ENCODE data around the gene ARPIN.

The ARPIN gene

DNA sequence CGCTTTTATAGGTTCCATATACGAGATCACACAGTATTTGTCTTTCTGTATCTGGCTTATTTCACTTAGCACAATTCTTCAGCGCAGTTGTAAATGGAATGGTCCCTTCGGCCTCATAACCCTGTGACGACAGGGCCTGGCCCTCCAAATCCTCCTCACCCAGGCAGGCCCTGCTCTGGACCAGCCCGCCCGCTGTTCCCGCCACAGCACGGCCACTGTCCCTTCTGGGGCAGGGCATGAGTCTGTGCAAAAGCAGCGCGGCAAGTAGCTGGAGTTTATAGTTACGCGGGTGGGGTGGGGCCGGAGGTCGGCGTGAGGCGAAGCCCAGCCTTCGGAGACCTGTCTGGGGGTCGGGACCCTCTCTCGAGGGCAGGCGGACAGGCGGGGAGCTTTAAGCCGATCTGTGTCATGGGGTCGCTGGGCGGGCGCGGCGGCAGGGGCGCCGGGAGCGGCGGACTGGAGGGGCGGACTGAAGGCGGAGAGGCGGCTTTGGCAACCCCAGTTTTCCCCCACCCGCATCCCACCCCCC is 543 bp downstream of the ARPIN start:
- no peaks in the 10 kb centered on the region for H3K36me3 ChIP-seq (ENCODE audit: control insufficient read depth, low read length)
- no peak overlapping the region for H3K4me3 ChIP-seq (ENCODE audit: low read length)
- TF ChIP-seq EZH2phosphoT487 (IDR thresholded peaks at IDR 0.05; ENCODE audit: borderline replicate concordance, low read length) (no peak), CTCF (IDR thresholded peaks at IDR 0.05; ENCODE audit: low read depth, low read length, poor library complexity, severe bottlenecking) (no peak)
- no peaks in the 10 kb centered on the region for H3K9me3 ChIP-seq (ENCODE audit: control insufficient read depth, insufficient read depth, low read length)
- no peaks in the 10 kb centered on the region for H4K20me1 ChIP-seq (ENCODE audit: control insufficient read depth, insufficient read depth, low read depth, low read length)
- no peak overlapping the region for H3K27ac ChIP-seq (ENCODE audit: low read depth, low read length)
- no peaks in the 10 kb centered on the region for H3K79me2 ChIP-seq (ENCODE audit: control insufficient read depth, low read length)
- H3K4me1 ChIP-seq (ENCODE audit: control insufficient read depth, low read length): peaks cover 3% of the 10 kb centered on the region; the same call in 1 of the 2 replicates
- H3K4me2 ChIP-seq (ENCODE audit: low read length): no peak overlapping the region
- H3K9me2 ChIP-seq (replicated peaks; ENCODE audit: control insufficient read depth, low read length): no peaks in the 10 kb centered on the region
- no peaks in the 10 kb centered on the region for H3F3A ChIP-seq (ENCODE audit: control insufficient read depth, insufficient read depth)
- H3K27me3 ChIP-seq (ENCODE audit: control insufficient read depth, low read length): peaks cover 21% of the 10 kb centered on the region

- H3K4me3 ChIP-seq (ENCODE audit: low read length): no peak overlapping the region
These were observed 1.7 kb downstream of the ARPIN start for GRCh38 chr15:89910891-89911626.

DNA sequence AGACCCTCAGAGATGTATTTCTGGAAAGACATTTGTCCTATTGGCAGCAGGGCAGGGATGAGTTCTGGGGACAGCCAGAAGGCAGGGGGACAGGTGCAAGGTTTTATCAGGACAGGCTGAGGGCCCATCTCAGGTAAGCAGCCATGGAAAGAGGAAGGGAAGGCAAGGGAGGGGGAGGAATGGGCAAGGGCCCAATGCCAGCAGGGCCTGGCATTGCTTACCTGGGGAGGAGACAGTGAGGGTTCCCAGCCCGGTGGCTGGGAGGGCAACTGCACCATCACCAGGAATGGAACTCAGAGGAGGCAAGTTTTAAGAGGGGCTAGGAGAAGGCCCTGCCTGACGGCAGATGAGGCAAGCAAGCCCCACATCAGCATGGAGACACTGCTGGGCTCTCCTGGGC is 3.1 kb downstream of the ARPIN start:
- Histone ChIP-seq H3K9me3 (ENCODE audit: control insufficient read depth, insufficient read depth, low read length) (no peaks in the 10 kb centered on the region), H3K27ac (ENCODE audit: low read depth, low read length) (no peak overlapping the region), H3K9me2 (replicated peaks; ENCODE audit: control insufficient read depth, low read length) (no peaks in the 10 kb centered on the region), H3K36me3 (ENCODE audit: control insufficient read depth, low read length) (no peaks in the 10 kb centered on the region), H4K20me1 (ENCODE audit: control insufficient read depth, insufficient read depth, low read depth, low read length) (no peaks in the 10 kb centered on the region), H3K4me3 (ENCODE audit: low read length) (no peak overlapping the region), H3K4me2 (ENCODE audit: low read length) (no peak overlapping the region), H3K27me3 (ENCODE audit: control insufficient read depth, low read length) (peaks cover 18% of the 10 kb centered on the region), H3K4me1 (ENCODE audit: control insufficient read depth, low read length) (peaks cover 3% of the 10 kb centered on the region; the same call in 1 of the 2 replicates), H3F3A (ENCODE audit: control insufficient read depth, insufficient read depth) (no peaks in the 10 kb centered on the region), H3K79me2 (ENCODE audit: control insufficient read depth, low read length) (no peaks in the 10 kb centered on the region)
- no peak for TF ChIP-seq CTCF (IDR thresholded peaks at IDR 0.05; ENCODE audit: low read depth, low read length, poor library complexity, severe bottlenecking)
- TF ChIP-seq EZH2phosphoT487 (IDR thresholded peaks at IDR 0.05; ENCODE audit: borderline replicate concordance, low read length): no peak

More at GRCh38 chr15:89910891-89911626, 1.7 kb downstream of the ARPIN start:
- Histone ChIP-seq H3K4me2 (ENCODE audit: low read length) (no peak overlapping the region), H3K79me2 (ENCODE audit: control insufficient read depth, low read length) (no peaks in the 10 kb centered on the region), H3K27me3 (ENCODE audit: control insufficient read depth, low read length) (peaks cover 20% of the 10 kb centered on the region), H4K20me1 (ENCODE audit: control insufficient read depth, insufficient read depth, low read depth, low read length) (no peaks in the 10 kb centered on the region), H3K4me1 (ENCODE audit: control insufficient read depth, low read length) (peaks cover 3% of the 10 kb centered on the region; the same call in 1 of the 2 replicates), H3F3A (ENCODE audit: control insufficient read depth, insufficient read depth) (no peaks in the 10 kb centered on the region), H3K27ac (ENCODE audit: low read depth, low read length) (no peak overlapping the region), H3K9me3 (ENCODE audit: control insufficient read depth, insufficient read depth, low read length) (no peaks in the 10 kb centered on the region), H3K36me3 (ENCODE audit: control insufficient read depth, low read length) (no peaks in the 10 kb centered on the region), H3K9me2 (replicated peaks; ENCODE audit: control insufficient read depth, low read length) (no peaks in the 10 kb centered on the region)
- TF ChIP-seq EZH2phosphoT487 (IDR thresholded peaks at IDR 0.05; ENCODE audit: borderline replicate concordance, low read length): no peak

- Histone ChIP-seq H3K4me2 (ENCODE audit: low read length) (no peak overlapping the region), H3K27ac (ENCODE audit: low read depth, low read length) (no peak overlapping the region), H3K4me3 (ENCODE audit: low read length) (no peak overlapping the region), H3K79me2 (ENCODE audit: control insufficient read depth, low read length) (no peaks in the 10 kb centered on the region), H3K9me3 (ENCODE audit: control insufficient read depth, insufficient read depth, low read length) (no peaks in the 10 kb centered on the region), H3K4me1 (ENCODE audit: control insufficient read depth, low read length) (peaks cover 3% of the 10 kb centered on the region; the same call in 1 of the 2 replicates), H3K9me2 (replicated peaks; ENCODE audit: control insufficient read depth, low read length) (no peaks in the 10 kb centered on the region), H3F3A (ENCODE audit: control insufficient read depth, insufficient read depth) (no peaks in the 10 kb centered on the region), H4K20me1 (ENCODE audit: control insufficient read depth, insufficient read depth, low read depth, low read length) (no peaks in the 10 kb centered on the region), H3K27me3 (ENCODE audit: control insufficient read depth, low read length) (peaks cover 16% of the 10 kb centered on the region), H3K36me3 (ENCODE audit: control insufficient read depth, low read length) (no peaks in the 10 kb centered on the region)
- TF ChIP-seq CTCF (IDR thresholded peaks at IDR 0.05; ENCODE audit: low read depth, low read length, poor library complexity, severe bottlenecking): no peak
- no peak for TF ChIP-seq EZH2phosphoT487 (IDR thresholded peaks at IDR 0.05; ENCODE audit: borderline replicate concordance, low read length)
These were observed 4.5 kb downstream of the ARPIN start for GRCh38 chr15:89908226-89908625.
